HEK293 (cell line): Measurements from ENCODE around the gene KCNT1.

Source experiments
- CTCF ChIA-PET: fragments of 350-600 bp; formaldehyde crosslinking; extraction: SDS; loops from one replicate; lab custom pipeline; 2021; ENCODE audit warnings: antibody characterized with exemption; lab: Yijun Ruan, JAX
- POLR2A ChIA-PET: fragments of 300-600 bp; formaldehyde crosslinking; extraction: SDS; loops from one replicate; lab custom pipeline; 2020; ENCODE audit warnings: antibody characterized with exemption, inconsistent platforms; lab: Yijun Ruan, JAX
- H3K27ac ChIP-seq: fragments of 200-500 bp; sonication (Bioruptor generic); 2 replicates; pipeline ENCODE4 v1.5.1; 2014; ENCODE audit warnings: low read depth, low read length, control low read depth, inconsistent platforms; ENCODE audit errors: extremely low read depth
- H3K36me3 ChIP-seq, 2 experiments: fragments of 200-500 bp in 1 of 2; sonication (Bioruptor generic) in 1 of 2; 1 replicate in 1 of 2; 2 replicates in 1 of 2; pipeline ENCODE4 v1.5.1; 2014 to 2017; ENCODE audit warnings: inconsistent platforms in 2 of 2, low read length in 2 of 2; ENCODE audit not compliant: control insufficient read depth in 2 of 2, insufficient read depth in 1 of 2
- H3K4me1 ChIP-seq: fragments of 200-500 bp; sonication (Bioruptor generic); 2 replicates; pipeline ENCODE4 v1.5.1; 2014; ENCODE audit warnings: mild to moderate bottlenecking, low read length, inconsistent platforms; ENCODE audit not compliant: control insufficient read depth, insufficient read depth
- H3K4me3 ChIP-seq: 2 replicates; pipeline ENCODE4 v1.5.1; 2011; ENCODE audit warnings: low read depth, mild to moderate bottlenecking, control low read depth, low read length, moderate library complexity
- H3K9me3 ChIP-seq: fragments of 200-500 bp; sonication (Bioruptor generic); 2 replicates; pipeline ENCODE4 v1.5.1; 2014; ENCODE audit warnings: low read depth, low read length, inconsistent platforms; ENCODE audit not compliant: control insufficient read depth, insufficient read depth
- ELK4 ChIP-seq: IDR thresholded peaks from 2 replicates; pipeline ENCODE4 v1.6.1; 2011; ENCODE audit warnings: mild to moderate bottlenecking, low read depth, low read length, borderline replicate concordance
- GLI2 ChIP-seq: fragments of 450-650 bp; formaldehyde crosslinking; IDR thresholded peaks from 2 replicates; pipeline ENCODE4; 2017; ENCODE audit warnings: missing biosample characterization, missing genetic modification characterization, low read depth, borderline replicate concordance
- GLIS2 ChIP-seq: fragments of 450-650 bp; formaldehyde crosslinking; IDR thresholded peaks from 2 replicates; pipeline ENCODE4 v1.5.1; 2016; ENCODE audit warnings: missing biosample characterization, missing genetic modification characterization
- KLF10 ChIP-seq: fragments of 450-650 bp; IDR thresholded peaks from 2 replicates; pipeline ENCODE4 v1.5.1; 2018; ENCODE audit warnings: missing biosample characterization, mild to moderate bottlenecking, missing genetic modification characterization
- KLF17 ChIP-seq: fragments of 450-650 bp; formaldehyde crosslinking; IDR thresholded peaks from 2 replicates; pipeline ENCODE4 v1.5.1; 2016; ENCODE audit warnings: missing biosample characterization, missing genetic modification characterization
- KLF7 ChIP-seq: fragments of 450-650 bp; formaldehyde crosslinking; IDR thresholded peaks from 2 replicates; pipeline ENCODE4 v1.5.1; 2016; ENCODE audit warnings: missing biosample characterization, missing genetic modification characterization, borderline replicate concordance
- PRDM10 ChIP-seq: fragments of 450-650 bp; formaldehyde crosslinking; IDR thresholded peaks from 2 replicates; pipeline ENCODE4 v1.5.1; 2016; ENCODE audit warnings: missing biosample characterization, missing genetic modification characterization
- SALL2 ChIP-seq: fragments of 450-650 bp; formaldehyde crosslinking; IDR thresholded peaks from 2 replicates; pipeline ENCODE4 v1.5.0; 2017; ENCODE audit warnings: missing biosample characterization, mild to moderate bottlenecking, missing genetic modification characterization, borderline replicate concordance
- ZBTB1 ChIP-seq: fragments of 450-650 bp; formaldehyde crosslinking; IDR thresholded peaks from 2 replicates; pipeline ENCODE4 v1.5.1; 2016; ENCODE audit warnings: missing biosample characterization, missing genetic modification characterization
- ZFP3 ChIP-seq: fragments of 450-650 bp; formaldehyde crosslinking; IDR thresholded peaks from 2 replicates; pipeline ENCODE4 v1.5.1; 2016; ENCODE audit warnings: low read depth, missing biosample characterization, missing genetic modification characterization
- ZFP69B ChIP-seq: fragments of 450-650 bp; formaldehyde crosslinking; IDR thresholded peaks from 2 replicates; pipeline ENCODE4 v1.5.1; 2016; ENCODE audit warnings: missing biosample characterization, missing genetic modification characterization
- ZNF121 ChIP-seq: fragments of 450-650 bp; formaldehyde crosslinking; IDR thresholded peaks from 2 replicates; pipeline ENCODE4 v1.5.1; 2016; ENCODE audit warnings: missing biosample characterization, missing genetic modification characterization
- ZNF148 ChIP-seq: fragments of 450-650 bp; formaldehyde crosslinking; IDR thresholded peaks from 2 replicates; pipeline ENCODE4 v1.5.0; 2017; ENCODE audit warnings: missing biosample characterization, missing genetic modification characterization, borderline replicate concordance
- ZNF155 ChIP-seq: fragments of 450-650 bp; formaldehyde crosslinking; IDR thresholded peaks from 2 replicates; pipeline ENCODE4 v1.5.1; 2016; ENCODE audit warnings: missing biosample characterization, missing genetic modification characterization
- ZNF211 ChIP-seq: fragments of 450-650 bp; formaldehyde crosslinking; IDR thresholded peaks from 2 replicates; pipeline ENCODE4 v1.5.1; 2016; ENCODE audit warnings: low read depth, missing biosample characterization, missing genetic modification characterization
- ZNF239 ChIP-seq: fragments of 450-650 bp; formaldehyde crosslinking; IDR thresholded peaks from 2 replicates; pipeline ENCODE4 v1.5.1; 2016; ENCODE audit warnings: missing biosample characterization, missing genetic modification characterization
- ZNF404 ChIP-seq: fragments of 450-650 bp; formaldehyde crosslinking; IDR thresholded peaks from 2 replicates; pipeline ENCODE4 v1.5.1; 2017; ENCODE audit warnings: missing biosample characterization, missing genetic modification characterization
- ZNF433 ChIP-seq: fragments of 450-650 bp; formaldehyde crosslinking; IDR thresholded peaks from 2 replicates; pipeline ENCODE4 v1.5.1; 2016; ENCODE audit warnings: missing biosample characterization, missing genetic modification characterization, low read depth
- ZNF473 ChIP-seq: fragments of 450-650 bp; formaldehyde crosslinking; IDR thresholded peaks from 2 replicates; pipeline ENCODE4 v1.5.1; 2017; ENCODE audit warnings: missing biosample characterization, missing genetic modification characterization
- ZNF549 ChIP-seq: fragments of 450-650 bp; IDR thresholded peaks from 2 replicates; pipeline ENCODE4 v1.5.1; 2018; ENCODE audit warnings: missing biosample characterization, missing genetic modification characterization, mild to moderate bottlenecking, inconsistent platforms, moderate library complexity
- ZNF707 ChIP-seq: fragments of 450-650 bp; formaldehyde crosslinking; IDR thresholded peaks from 2 replicates; pipeline ENCODE4 v1.5.1; 2016; ENCODE audit warnings: missing biosample characterization, missing genetic modification characterization
- ZNF747 ChIP-seq: fragments of 450-650 bp; formaldehyde crosslinking; IDR thresholded peaks from 2 replicates; pipeline ENCODE4 v1.5.1; 2016; ENCODE audit warnings: missing biosample characterization, missing genetic modification characterization
- ZSCAN30 ChIP-seq: fragments of 450-650 bp; IDR thresholded peaks from 2 replicates; pipeline ENCODE4 v1.5.1; 2018; ENCODE audit warnings: missing biosample characterization, mild to moderate bottlenecking, missing genetic modification characterization, moderate library complexity

The KCNT1 gene

GRCh38 chr9:135743021-135743420, 41.0 kb downstream of the KCNT1 start:
- no peak overlapping the region for H3K4me3 ChIP-seq
- H3K27ac ChIP-seq, result no peak overlapping the region
- H3K4me1 ChIP-seq, result no peaks in the 10 kb centered on the region
- TF ChIP-seq GLIS2 (no peak), SALL2 (no peak), GLI2 (no peak), ZNF155 (tag by site-specific recombination) (no peak), ZFP69B (tag by site-specific recombination) (no peak), PRDM10 (tag by site-specific recombination) (no peak), ZNF433 (tag by site-specific recombination) (no peak), ZBTB1 (tag by site-specific recombination) (no peak), ZNF747 (tag by site-specific recombination) (no peak), ZNF121 (no peak), KLF7 (no peak), ZNF239 (tag by site-specific recombination) (no peak), ZNF404 (tag by site-specific recombination) (no peak), ZNF707 (tag by site-specific recombination) (no peak), ZNF148 (tag by site-specific recombination) (no peak), ZFP3 (tag by site-specific recombination) (no peak), KLF17 (tag by site-specific recombination) (no peak)
- ChIA-PET POLR2A (no interaction called here), CTCF (no interaction called here)
- H3K36me3 ChIP-seq, result no peaks in the 10 kb centered on the region
- H3K9me3 ChIP-seq, result no peaks in the 10 kb centered on the region

- Histone ChIP-seq H3K27ac (no peak overlapping the region), H3K4me1 (no peaks in the 10 kb centered on the region), H3K9me3 (no peaks in the 10 kb centered on the region), H3K4me3 (no peak overlapping the region), H3K36me3 (no peaks in the 10 kb centered on the region)
- POLR2A ChIA-PET, result no interaction called here
- CTCF ChIA-PET, result no interaction called here
- TF ChIP-seq ZNF473 (tag by site-specific recombination) (no peak), ZNF211 (no peak), KLF10 (no peak), ZNF549 (tag by site-specific recombination) (no peak), ELK4 (no peak), ZSCAN30 (no peak)
Measured at GRCh38 chr9:135743546-135744332, 41.8 kb downstream of the KCNT1 start.
